ENCODE measurements around the gene PSEN1. TPM values are rescaled to one million over a fixed set of nuclear protein-coding genes. Genes with fewer than 3 reads are reported as not detected.

Gene PSEN1
- total and polyA plus RNA-seq, 2 of the 8 experiments (the other 6 are each of a cell fraction or from before 2014, with no cell fraction given) = 10.1 to 38.7 TPM

DNA sequence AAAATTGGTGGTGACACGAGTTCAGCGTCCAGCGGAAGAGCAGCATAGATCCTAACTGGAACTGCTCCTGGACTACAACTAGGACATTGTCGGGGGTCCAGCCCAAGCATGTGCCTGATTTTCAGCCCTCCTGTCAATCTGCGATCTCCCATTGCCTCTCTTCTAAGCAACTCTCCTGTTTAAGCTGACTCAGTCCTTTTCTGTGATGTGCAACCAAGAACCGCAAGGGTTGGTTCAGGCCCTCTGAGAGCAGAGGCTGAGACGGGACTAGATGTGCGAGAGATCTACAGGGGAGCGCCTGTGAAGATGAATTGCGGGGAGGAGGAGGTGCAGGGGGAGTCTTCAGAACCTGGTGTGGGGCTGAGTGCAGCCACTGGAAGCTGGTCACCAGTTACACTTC, 97.3 kb downstream of the PSEN1 start:
- no peaks in the 10 kb centered on the region; the same call in 1 of the 2 replicates for H3K79me1 ChIP-seq (ENCODE audit: low read depth, low read length)
- no peak overlapping the region for H4K5ac ChIP-seq (ENCODE audit: insufficient read length, low read depth, low read length)
- no peak overlapping the region for H3K27ac ChIP-seq (ENCODE audit: low read depth, low read length)
- peaks cover 4 to 45% (median 25%) of the 10 kb centered on the region in 4 experiments for H3K4me1 ChIP-seq (replicated peaks in 1 of 4; ENCODE audit: control insufficient read depth in 3 of 4, insufficient read depth in 4 of 4, low read length in 3 of 4)
- 93% methylated on average over 10 of the region's 10 CpGs; no CpG with 5 or more reads in 1 of the 2 experiments for WGBS, 2 experiments (ENCODE audit: extremely low coverage in 1 of 2, insufficient coverage in 1 of 2, insufficient read length in 1 of 2, insufficient replicate concordance in 2 of 2, low coverage in 1 of 2, low lambda C conversion rate in 2 of 2, missing lambda C conversion rate in 1 of 2)
- no peak overlapping the region for H2AFZ ChIP-seq (ENCODE audit: low read length)
- no peak for DNase-seq (ENCODE audit: low read depth in 1 of 2, low spot score in 2 of 2)
- ChIA-PET POLR2A (ENCODE audit: partially characterized antibody) (interaction anchor here (1.2 to 1.6 kb wide), 2 partner anchors 11 to 32 kb away, joined by 3 read pairs; no protein-coding TSS in a partner anchor), CTCF (ENCODE audit: partially characterized antibody) (interaction anchor here (1.0 to 5.6 kb wide), 14 partner anchors 9 to 285 kb away, joined by 3 to 50 read pairs (median 11); no protein-coding TSS in a partner anchor)
- no peak overlapping the region for H2BK15ac ChIP-seq (ENCODE audit: low read length)
- no peak overlapping the region for H4K91ac ChIP-seq (replicated peaks; ENCODE audit: insufficient read length, low read length)
- H2BK12ac ChIP-seq (ENCODE audit: low read depth, low read length) = peak overlapping the region; percentile 46; the same call in 1 of the 2 replicates
- no peaks in the 10 kb centered on the region for H3K9me3 ChIP-seq (ENCODE audit: insufficient read depth in 2 of 2, low read depth in 1 of 2, low read length in 1 of 2)
- no peak for FAIRE-seq
- peak overlapping the region; percentile 17; the same call in 1 of the 2 replicates for H2BK20ac ChIP-seq (ENCODE audit: low read length)
- TF ChIP-seq, protein P1, sequence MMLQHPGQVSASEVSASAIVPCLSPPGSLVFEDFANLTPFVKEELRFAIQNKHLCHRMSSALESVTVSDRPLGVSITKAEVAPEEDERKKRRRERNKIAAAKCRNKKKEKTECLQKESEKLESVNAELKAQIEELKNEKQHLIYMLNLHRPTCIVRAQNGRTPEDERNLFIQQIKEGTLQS (IDR thresholded peaks at IDR 0.05; ENCODE audit: insufficient read depth, low read depth, low read length) = 0 out of 2 replicates have a peak, but pooled peaks have one; percentile 3
- TF ChIP-seq MAFK (IDR thresholded peaks at IDR 0.05; ENCODE audit: low read depth, low read length) = no peak
- H3K4me2 ChIP-seq (ENCODE audit: insufficient read depth in 1 of 2, low read depth in 2 of 2, low read length in 2 of 2) = no peak overlapping the region
- H3K4ac ChIP-seq (replicated peaks; ENCODE audit: insufficient read length, low read depth, low read length) = peak overlapping the region; percentile 19
- peaks cover 18% of the 10 kb centered on the region for H3K23me2 ChIP-seq (ENCODE audit: low read depth, low read length)
- no peak overlapping the region for H3K4me3 ChIP-seq (ENCODE audit: extremely low read depth in 1 of 4, insufficient read depth in 2 of 4, low read depth in 3 of 4, low read length in 4 of 4)
- peaks cover 2 to 13% (median 9%) of the 10 kb centered on the region in 4 experiments for H3K27me3 ChIP-seq (replicated peaks in 1 of 4; ENCODE audit: control insufficient read depth in 3 of 4, extremely low read depth in 1 of 4, insufficient read depth in 3 of 4, low read length in 3 of 4)
- peak overlapping the region; percentile 41; the same call in 1 of the 2 replicates for H2BK5ac ChIP-seq (ENCODE audit: low read depth, low read length)
- H3K56ac ChIP-seq (replicated peaks; ENCODE audit: insufficient read length, low read depth, low read length) = no peak overlapping the region
- no peak overlapping the region for H4K8ac ChIP-seq (ENCODE audit: extremely low read depth, insufficient read depth, low read length)
- no peak overlapping the region for H3K23ac ChIP-seq (ENCODE audit: insufficient read length)
- peaks cover 0 to 4% of the 10 kb centered on the region in 2 experiments; a peak in 1 of 4 replicates for H3K79me2 ChIP-seq (ENCODE audit: control insufficient read depth in 1 of 2, insufficient read depth in 2 of 2, low read length in 2 of 2)
- no peak overlapping the region for H3K14ac ChIP-seq (ENCODE audit: insufficient read length)
- H3K18ac ChIP-seq (ENCODE audit: extremely low read depth, low read length) = no peak overlapping the region; the same call in 1 of the 2 replicates
- H3K36me3 ChIP-seq (ENCODE audit: control insufficient read depth in 2 of 4, insufficient read depth in 4 of 4, low read length in 3 of 4) = no peaks in the 10 kb centered on the region; a peak in 2 of 8 replicates
- no peak overlapping the region for H2AK5ac ChIP-seq (ENCODE audit: low read depth, low read length)
- no peak overlapping the region for H2BK120ac ChIP-seq (replicated peaks; ENCODE audit: low read depth, low read length)
- no peaks in the 10 kb centered on the region for H4K20me1 ChIP-seq (replicated peaks in 1 of 2; ENCODE audit: control insufficient read depth in 1 of 2, insufficient read depth in 2 of 2, low read length in 2 of 2)
- H3K9ac ChIP-seq (replicated peaks in 1 of 4; ENCODE audit: extremely low read depth in 1 of 4, low read depth in 3 of 4, low read length in 3 of 4) = no peak overlapping the region

Measured in H1 (cell line).